Astrocyte (in vitro differentiated cells and primary cell): Measurements from ENCODE around the gene PRM3. TPM values are rescaled to one million over a fixed set of nuclear protein-coding genes. Genes with fewer than 3 reads are reported as not detected.

Source experiments
- DNase-seq: peaks from one replicate; pipeline ENCODE4 v3.0.0-alpha.2; 2010; ENCODE audit warnings: low read depth
- FAIRE-seq: peaks from 2 replicates; lab custom pipeline; 2011; peaks lifted over from hg19 to GRCh38; lab: Jason Lieb, UNC
- H2AFZ ChIP-seq: 2 replicates; pipeline ENCODE4 v1.6.0; 2012; ENCODE audit warnings: low read depth, low read length, inconsistent platforms
- H3K27ac ChIP-seq: 2 replicates; pipeline ENCODE4 v1.5.1; 2011; ENCODE audit warnings: low read depth, low read length, inconsistent platforms
- H3K27me3 ChIP-seq: 2 replicates; pipeline ENCODE4 v1.6.0; 2011; ENCODE audit warnings: low read length, inconsistent platforms; ENCODE audit not compliant: insufficient read depth
- H3K36me3 ChIP-seq: 2 replicates; pipeline ENCODE4 v1.5.1; 2011; ENCODE audit warnings: low read length, inconsistent platforms; ENCODE audit not compliant: insufficient read depth
- H3K4me1 ChIP-seq: 2 replicates; pipeline ENCODE4 v1.5.1; 2011; ENCODE audit warnings: low read length, inconsistent platforms; ENCODE audit not compliant: insufficient read depth
- H3K4me2 ChIP-seq: 2 replicates; pipeline ENCODE4 v1.6.0; 2012; ENCODE audit warnings: low read length, inconsistent platforms
- H3K4me3 ChIP-seq: 2 replicates; pipeline ENCODE4 v1.5.1; 2011; ENCODE audit warnings: low read depth, mild to moderate bottlenecking, low read length, inconsistent platforms; ENCODE audit not compliant: insufficient read depth
- H3K79me2 ChIP-seq: 2 replicates; pipeline ENCODE4 v1.6.0; 2012; ENCODE audit warnings: mild to moderate bottlenecking, low read length, inconsistent platforms; ENCODE audit not compliant: insufficient read depth
- H3K9ac ChIP-seq: 2 replicates; pipeline ENCODE4 v1.6.0; 2012; ENCODE audit warnings: mild to moderate bottlenecking, low read length, inconsistent platforms
- H3K9me3 ChIP-seq: 2 replicates; pipeline ENCODE4 v1.5.1; 2012; ENCODE audit warnings: low read depth, mild to moderate bottlenecking, low read length, inconsistent platforms; ENCODE audit not compliant: insufficient read depth
- H4K20me1 ChIP-seq: 2 replicates; pipeline ENCODE4 v1.6.0; 2012; ENCODE audit warnings: low read length, inconsistent platforms; ENCODE audit not compliant: insufficient read depth
- H3K27ac Mint-ChIP-seq: one replicate; pipeline ENCODE4 v1.8.0; 2021; ENCODE audit warnings: mild to moderate bottlenecking, mixed read lengths; ENCODE audit not compliant: unreplicated experiment
- H3K27me3 Mint-ChIP-seq: one replicate; pipeline ENCODE4 v1.8.0; 2021; ENCODE audit warnings: low read depth, mixed read lengths; ENCODE audit not compliant: unreplicated experiment
- H3K36me3 Mint-ChIP-seq: one replicate; pipeline ENCODE4 v1.8.0; 2021; ENCODE audit warnings: low read depth, mixed read lengths; ENCODE audit not compliant: unreplicated experiment
- H3K4me1 Mint-ChIP-seq: one replicate; pipeline ENCODE4 v1.8.0; 2021; ENCODE audit warnings: low read depth, mixed read lengths; ENCODE audit not compliant: unreplicated experiment
- H3K4me3 Mint-ChIP-seq: one replicate; pipeline ENCODE4 v1.8.0; 2021; ENCODE audit warnings: mild to moderate bottlenecking, moderate library complexity, mixed read lengths; ENCODE audit not compliant: unreplicated experiment
- H3K9me3 Mint-ChIP-seq: one replicate; pipeline ENCODE4 v1.8.0; 2021; ENCODE audit warnings: mild to moderate bottlenecking, mixed read lengths; ENCODE audit not compliant: unreplicated experiment
- EZH2 ChIP-seq: IDR thresholded peaks from 2 replicates; pipeline ENCODE4 v1.6.1; 2012; ENCODE audit warnings: mild to moderate bottlenecking, low read length, inconsistent platforms; ENCODE audit not compliant: insufficient read depth
- total RNA-seq: library from RNA; stranded (reverse); gene quantifications from 2 replicates; pipeline ENCODE4 v1.2.1, GENCODE V29; 2021
- TF ChIP-seq, protein P1 (sequence below): IDR thresholded peaks from 2 replicates; pipeline ENCODE4 v1.5.1; 2011; ENCODE audit warnings: low read depth, mild to moderate bottlenecking, inconsistent platforms, low read length, moderate library complexity; ENCODE audit not compliant: insufficient read depth

PRM3 gene
- total RNA-seq, 1 donor from 2014 or later = not detected

DNA sequence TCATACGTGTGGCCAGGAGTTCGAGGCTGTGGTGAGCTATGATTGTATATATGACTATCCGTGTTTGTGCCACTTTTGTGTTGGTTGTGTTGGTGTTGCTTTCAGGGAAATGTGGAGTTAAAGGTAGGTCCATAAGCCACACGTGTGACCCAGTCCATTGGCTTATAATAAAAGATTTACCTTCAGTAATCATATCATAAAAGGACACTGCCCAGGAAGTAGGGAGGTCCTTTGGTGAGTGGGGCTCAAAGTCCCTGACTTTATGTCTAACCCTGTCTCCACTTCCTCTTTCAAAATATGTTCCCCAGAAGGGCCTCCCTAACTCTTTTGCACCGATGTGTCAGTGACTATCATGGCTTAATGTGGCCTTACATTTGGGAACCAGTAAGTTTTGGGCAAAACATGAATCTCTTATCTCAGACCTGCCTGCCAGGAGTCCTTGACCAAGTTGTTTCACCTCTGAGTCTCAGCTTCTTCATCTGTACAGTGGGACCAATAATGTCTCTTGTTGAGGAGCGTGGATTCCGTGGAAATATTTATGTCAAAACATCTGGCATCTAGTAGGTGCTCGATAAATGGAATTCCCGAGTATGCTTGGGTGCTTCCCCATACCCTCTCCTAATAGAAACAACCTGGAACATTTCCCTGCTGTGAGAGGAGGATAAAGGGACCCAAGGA, 9.1 kb downstream of the PRM3 start:
- FAIRE-seq (no peak), DNase-seq (no peak)
- Histone ChIP-seq H4K20me1 (no peaks in the 10 kb centered on the region), H3K4me1 (no peaks in the 10 kb centered on the region), H3K4me2 (no peak overlapping the region), H3K36me3 (no peaks in the 10 kb centered on the region), H3K27me3 (no peaks in the 10 kb centered on the region), H3K9me3 (no peaks in the 10 kb centered on the region), H3K27ac (no peak overlapping the region), H2AFZ (no peak overlapping the region), H3K79me2 (no peaks in the 10 kb centered on the region), H3K9ac (no peak overlapping the region), H3K4me3 (no peak overlapping the region)
- Mint-ChIP-seq H3K27ac (no peak overlapping the region), H3K4me3 (no peak overlapping the region), H3K36me3 (no peaks in the 10 kb centered on the region), H3K4me1 (no peaks in the 10 kb centered on the region), H3K27me3 (peaks cover 56% of the 10 kb centered on the region), H3K9me3 (no peaks in the 10 kb centered on the region)
- TF ChIP-seq, protein P1, sequence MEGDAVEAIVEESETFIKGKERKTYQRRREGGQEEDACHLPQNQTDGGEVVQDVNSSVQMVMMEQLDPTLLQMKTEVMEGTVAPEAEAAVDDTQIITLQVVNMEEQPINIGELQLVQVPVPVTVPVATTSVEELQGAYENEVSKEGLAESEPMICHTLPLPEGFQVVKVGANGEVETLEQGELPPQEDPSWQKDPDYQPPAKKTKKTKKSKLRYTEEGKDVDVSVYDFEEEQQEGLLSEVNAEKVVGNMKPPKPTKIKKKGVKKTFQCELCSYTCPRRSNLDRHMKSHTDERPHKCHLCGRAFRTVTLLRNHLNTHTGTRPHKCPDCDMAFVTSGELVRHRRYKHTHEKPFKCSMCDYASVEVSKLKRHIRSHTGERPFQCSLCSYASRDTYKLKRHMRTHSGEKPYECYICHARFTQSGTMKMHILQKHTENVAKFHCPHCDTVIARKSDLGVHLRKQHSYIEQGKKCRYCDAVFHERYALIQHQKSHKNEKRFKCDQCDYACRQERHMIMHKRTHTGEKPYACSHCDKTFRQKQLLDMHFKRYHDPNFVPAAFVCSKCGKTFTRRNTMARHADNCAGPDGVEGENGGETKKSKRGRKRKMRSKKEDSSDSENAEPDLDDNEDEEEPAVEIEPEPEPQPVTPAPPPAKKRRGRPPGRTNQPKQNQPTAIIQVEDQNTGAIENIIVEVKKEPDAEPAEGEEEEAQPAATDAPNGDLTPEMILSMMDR = no peak
- no peak for TF ChIP-seq EZH2

DNA sequence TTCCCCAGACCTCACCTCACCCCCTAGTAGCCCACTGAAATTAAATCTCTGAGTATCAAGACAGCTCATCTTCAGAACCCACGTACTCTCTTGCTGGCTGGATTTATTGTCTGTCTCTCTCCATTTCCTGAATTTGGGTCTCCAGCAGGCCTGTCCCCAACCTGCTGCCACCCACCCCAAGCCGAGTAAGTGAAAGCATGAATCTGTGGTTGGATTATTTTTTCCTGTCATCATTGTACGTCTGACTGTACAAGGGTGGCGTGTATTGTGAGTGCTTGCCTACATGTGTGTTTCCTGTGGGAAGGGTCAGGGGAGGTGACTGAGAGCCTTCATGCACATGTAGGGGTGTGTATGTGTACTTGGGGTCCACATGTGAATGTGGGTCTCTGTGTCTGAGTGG, 9.7 kb downstream of the PRM3 start:
- FAIRE-seq (no peak), DNase-seq (no peak)
- Histone ChIP-seq H3K9me3 (no peaks in the 10 kb centered on the region), H3K4me3 (no peak overlapping the region), H3K4me1 (no peaks in the 10 kb centered on the region), H3K79me2 (no peaks in the 10 kb centered on the region), H3K9ac (no peak overlapping the region), H3K4me2 (no peak overlapping the region), H2AFZ (no peak overlapping the region), H4K20me1 (no peaks in the 10 kb centered on the region), H3K27me3 (no peaks in the 10 kb centered on the region), H3K36me3 (no peaks in the 10 kb centered on the region), H3K27ac (no peak overlapping the region)
- no peaks in the 10 kb centered on the region for H3K36me3 Mint-ChIP-seq
- no peak for TF ChIP-seq EZH2
- TF ChIP-seq, protein P1 = no peak
- H3K4me1 Mint-ChIP-seq = no peaks in the 10 kb centered on the region
- H3K9me3 Mint-ChIP-seq = no peaks in the 10 kb centered on the region
- no peak overlapping the region for H3K4me3 Mint-ChIP-seq
- H3K27me3 Mint-ChIP-seq = peaks cover 53% of the 10 kb centered on the region
- no peak overlapping the region for H3K27ac Mint-ChIP-seq

DNA sequence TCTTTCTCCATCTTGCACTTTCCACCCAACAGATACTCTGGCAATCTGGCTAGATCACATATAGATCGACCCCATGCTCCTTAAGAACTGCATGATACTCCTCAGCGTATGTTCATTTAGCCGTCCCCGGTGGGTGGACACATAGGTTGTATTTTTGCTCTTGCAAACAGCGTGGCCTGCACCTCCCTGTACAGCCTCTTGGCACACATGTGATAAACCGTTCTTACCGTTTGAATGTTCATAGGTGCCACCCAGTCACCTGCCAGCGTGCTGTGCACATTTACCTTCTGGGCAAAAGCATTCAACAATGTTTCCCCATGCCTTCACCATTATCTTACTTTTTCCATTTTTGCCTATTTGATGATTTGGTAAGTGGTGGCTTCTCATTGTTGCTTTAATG, 10.5 kb downstream of the PRM3 start:
- peaks cover 2% of the 10 kb centered on the region for H3K4me1 Mint-ChIP-seq
- no peak for DNase-seq
- H3K9ac ChIP-seq = no peak overlapping the region
- TF ChIP-seq, protein P1 = no peak
- TF ChIP-seq EZH2 = no peak
- no peak overlapping the region for H3K4me3 Mint-ChIP-seq
- no peak overlapping the region for H3K4me2 ChIP-seq
- H3K27me3 ChIP-seq = no peaks in the 10 kb centered on the region
- no peak overlapping the region for H3K27ac ChIP-seq
- no peak overlapping the region for H3K27ac Mint-ChIP-seq
- no peaks in the 10 kb centered on the region for H3K9me3 Mint-ChIP-seq
- no peaks in the 10 kb centered on the region for H3K36me3 Mint-ChIP-seq
- no peaks in the 10 kb centered on the region for H3K36me3 ChIP-seq
- peaks cover 52% of the 10 kb centered on the region for H3K27me3 Mint-ChIP-seq
- no peaks in the 10 kb centered on the region for H4K20me1 ChIP-seq
- H3K4me3 ChIP-seq = no peak overlapping the region
- no peak for FAIRE-seq
- no peak overlapping the region for H2AFZ ChIP-seq
- H3K9me3 ChIP-seq = no peaks in the 10 kb centered on the region
- H3K4me1 ChIP-seq = no peaks in the 10 kb centered on the region
- H3K79me2 ChIP-seq = no peaks in the 10 kb centered on the region
